Forelimb muscle (tissue), 1 donor: ENCODE measurements around the gene MDH2. TPM values are rescaled to one million over a fixed set of nuclear protein-coding genes. Genes with fewer than 3 reads are reported as not detected.
"Not testable (repeated sequence)": the region's sequence is repeated elsewhere in the genome, so short reads cannot be mapped to it uniquely, and the experiment has no call there.

Source experiments
- DNase-seq: peaks from one replicate; pipeline ENCODE4 v3.0.0-alpha.2; 2013; ENCODE audit warnings: low read depth
- polyA plus RNA-seq: library from polyadenylated mRNA; unstranded; fragments of 120-200 nt; gene quantifications from one replicate; pipeline ENCODE4 v1.2.1, GENCODE V29; 2013; ENCODE audit not compliant: insufficient read length

MDH2 gene
- polyA plus RNA-seq, 1 donor, result 225 TPM

GRCh38 chr7:76108540-76109233, 60.8 kb downstream of the MDH2 start:
- DNase-seq, result no peak

- not testable (repeated sequence) for DNase-seq
These were observed 65.2 kb downstream of the MDH2 start for GRCh38 chr7:76113042-76113630.

GRCh38 chr7:76114742-76115141, 66.8 kb downstream of the MDH2 start:
- not testable (repeated sequence) for DNase-seq

Other genes with a start within 250 kb of the MDH2 start
- gene CCL24, start 234.3 kb upstream of the MDH2 start, polyA plus RNA-seq, result 0.24 TPM
- gene RHBDD2, start 169.1 kb upstream of the MDH2 start, polyA plus RNA-seq, result 25.1 TPM
- 30.7 TPM for gene POR, start 133.0 kb upstream of the MDH2 start, polyA plus RNA-seq
- 53.3 TPM for gene TMEM120A, start 53.5 kb upstream of the MDH2 start, polyA plus RNA-seq
- 16.3 TPM for gene STYXL1, start 106 bp upstream of the MDH2 start, polyA plus RNA-seq
- gene SRRM3, start 153.8 kb downstream of the MDH2 start, polyA plus RNA-seq, result 0.63 TPM